Testis (tissue), 2 donors: ENCODE results near the gene HOMER1.

Experiments used
- CTCF ChIP-seq, 3 experiments: fragments of 450-650 bp in 2 of 3; fragments of 200-600 bp in 1 of 3; sonication (generic) in 1 of 3; IDR thresholded peaks; one replicate each; pipeline ENCODE4 v1.5.1; 2016 to 2019; ENCODE audit warnings: antibody characterized with exemption in 3 of 3, mild to moderate bottlenecking in 2 of 3, moderate library complexity in 1 of 3
- POLR2A ChIP-seq: fragments of 450-650 bp; IDR thresholded peaks from one replicate; pipeline ENCODE4 v1.6.1; 2017; ENCODE audit warnings: antibody characterized with exemption, mild to moderate bottlenecking, moderate library complexity

DNA sequence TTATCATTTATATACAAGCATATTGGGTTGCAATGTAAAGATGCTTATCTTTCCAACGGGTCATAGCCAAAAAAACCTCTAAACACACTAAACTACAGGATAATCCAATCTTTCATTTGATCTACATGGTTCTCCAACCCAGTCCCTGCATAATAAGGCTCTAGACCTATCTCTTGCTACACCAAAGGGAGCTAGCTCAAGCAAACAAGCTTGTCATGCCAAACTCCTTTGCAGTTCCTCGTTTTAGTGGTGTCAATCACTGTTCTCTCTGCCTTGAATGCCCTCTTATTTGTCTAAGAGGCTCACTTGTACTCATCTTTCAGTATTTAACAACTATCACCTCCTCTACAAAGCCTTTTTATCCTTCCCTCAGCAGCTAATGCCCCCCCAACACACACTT, 5.6 kb downstream of the HOMER1 start:
- TF ChIP-seq CTCF (IDR thresholded peaks at IDR 0.05) (no peak), POLR2A (no peak)
